NCI-H2107 (cell line): ENCODE results near the gene PGBD5.

Source experiments
- DNase-seq: peaks from one replicate; lab custom pipeline; 2025; lab: John Stamatoyannopoulos, UW

Gene PGBD5

GRCh38 chr1:230348386-230349019 lies 77.6 kb downstream of the PGBD5 start:
- DNase-seq: no peak

DNA sequence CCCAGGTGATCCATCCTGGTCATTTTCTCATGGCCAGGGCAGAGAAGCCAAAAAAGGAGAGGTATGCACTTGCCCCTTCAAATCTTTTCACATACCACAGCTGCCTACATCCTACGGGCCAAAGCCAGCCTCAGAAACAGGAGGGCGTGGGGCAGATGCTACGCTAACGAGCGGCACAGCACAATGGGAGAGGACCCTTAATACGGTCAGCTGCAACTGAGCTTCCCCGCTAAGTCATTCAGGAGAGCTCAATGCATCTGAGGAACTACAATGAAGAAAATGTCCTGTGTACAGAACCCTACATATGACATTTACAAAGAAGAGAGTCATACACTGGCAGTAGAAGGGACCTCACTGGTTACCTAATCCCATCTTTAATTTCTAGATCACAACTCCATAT lies 78.2 kb downstream of the PGBD5 start:
- no peak for DNase-seq

DNA sequence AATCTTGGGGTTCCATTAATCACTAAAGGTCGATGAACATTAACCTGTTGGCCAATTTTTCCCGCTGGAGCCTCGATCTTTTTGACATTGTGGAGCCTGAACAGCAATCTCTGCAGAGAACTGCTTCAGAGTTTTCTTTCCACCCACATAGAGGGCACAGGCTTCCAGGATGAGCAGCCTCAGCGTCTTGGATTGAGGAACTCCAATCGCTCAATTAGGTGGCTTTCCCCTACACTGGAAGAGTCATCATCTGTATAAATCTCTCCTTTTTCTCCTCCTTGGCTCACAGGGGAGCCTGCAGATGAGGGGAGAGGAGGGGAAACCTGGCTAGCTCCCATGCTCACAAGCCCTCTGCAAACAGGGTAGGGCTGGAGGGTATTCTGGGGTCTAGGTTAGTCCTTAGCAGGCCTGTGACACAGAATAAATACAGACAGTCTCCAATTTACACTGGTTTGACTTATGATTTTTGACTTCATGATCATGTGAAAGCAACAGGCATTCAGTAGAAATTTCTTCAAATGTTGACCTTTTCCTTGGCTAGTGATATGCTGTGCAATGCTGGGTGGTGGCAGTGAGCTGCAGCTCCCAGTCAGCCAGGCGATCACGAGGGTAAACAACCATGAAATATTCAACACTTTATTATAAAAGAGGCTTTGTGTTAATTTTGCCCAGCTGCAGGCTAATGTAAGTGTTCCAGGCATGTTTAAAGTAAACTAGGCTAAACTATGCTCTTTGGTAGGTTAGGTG lies 80.8 kb downstream of the PGBD5 start:
- no peak for DNase-seq

DNA sequence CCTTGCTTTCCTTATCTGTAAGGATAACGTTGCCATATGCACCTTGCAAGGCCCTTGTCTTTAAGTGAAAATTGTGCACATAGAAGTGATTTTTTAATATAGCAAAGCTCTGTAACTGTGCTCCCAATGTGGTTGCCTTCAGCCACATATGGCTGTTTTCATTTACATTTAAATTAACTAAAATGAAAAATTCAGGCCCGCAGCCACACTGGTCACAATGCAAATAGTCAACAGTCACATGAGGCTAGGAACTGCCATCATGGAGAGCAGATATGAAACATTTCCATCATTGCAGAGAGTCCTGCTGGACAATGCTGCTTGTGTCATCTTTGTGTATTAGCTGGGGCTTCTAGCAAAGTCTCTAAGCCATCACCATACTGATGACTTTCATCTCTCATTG lies 83.4 kb downstream of the PGBD5 start:
- DNase-seq: no peak

GRCh38 chr1:230342019-230342418 lies 84.1 kb downstream of the PGBD5 start:
- DNase-seq: no peak

- DNase-seq: no peak
Measured at GRCh38 chr1:230341162-230341546, 85.0 kb downstream of the PGBD5 start.

DNA sequence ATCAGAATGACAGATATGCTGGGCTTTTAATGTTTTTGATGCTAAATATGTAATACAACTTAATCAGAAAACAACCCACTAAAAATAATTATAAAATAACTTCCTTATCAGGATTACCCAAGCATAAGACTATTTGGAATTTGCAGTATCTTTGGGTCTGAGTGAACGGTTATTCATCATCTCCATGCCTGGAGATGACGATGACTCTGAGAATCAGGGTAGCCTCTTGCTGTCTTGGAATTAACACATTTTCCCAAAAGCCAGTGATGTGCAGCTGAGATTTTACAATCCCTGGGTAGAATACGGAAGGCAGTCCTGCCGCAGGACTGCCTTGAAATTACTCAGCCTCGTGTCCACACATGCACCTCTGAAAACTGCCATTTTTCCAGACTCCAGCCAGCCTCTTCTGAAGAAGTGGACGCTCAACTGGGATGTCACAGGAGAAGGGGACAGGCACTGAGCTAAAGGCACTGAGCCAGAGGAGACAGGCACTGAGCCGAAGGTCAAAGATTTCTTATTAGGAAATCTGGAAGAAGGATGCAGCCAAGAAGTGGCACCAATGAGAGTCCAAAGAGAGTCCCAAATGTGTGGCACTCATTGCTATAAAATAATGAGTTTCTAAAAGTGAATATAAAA lies 85.5 kb downstream of the PGBD5 start:
- no peak for DNase-seq

- DNase-seq: no peak
Measured at GRCh38 chr1:230339033-230339432, 87.1 kb downstream of the PGBD5 start.

DNA sequence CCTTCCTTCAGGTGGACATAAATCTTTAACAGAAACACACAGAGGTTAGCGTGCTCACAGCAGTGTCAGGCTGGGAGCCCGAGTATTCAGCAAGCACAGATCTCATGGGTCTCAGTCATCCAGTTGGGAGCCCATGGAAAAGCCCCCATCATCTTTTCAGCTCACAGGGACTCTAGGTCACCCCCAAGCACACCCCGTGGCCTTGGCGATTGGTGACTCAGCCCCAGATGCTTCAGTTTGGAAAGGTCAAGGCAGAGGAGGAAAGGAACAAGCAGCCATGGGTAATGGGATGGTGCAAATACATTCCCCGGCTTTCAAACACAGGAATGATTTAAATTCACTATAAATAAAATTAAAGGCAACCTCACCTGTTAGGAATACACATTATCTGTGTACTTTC lies 88.9 kb downstream of the PGBD5 start:
- no peak for DNase-seq

DNA sequence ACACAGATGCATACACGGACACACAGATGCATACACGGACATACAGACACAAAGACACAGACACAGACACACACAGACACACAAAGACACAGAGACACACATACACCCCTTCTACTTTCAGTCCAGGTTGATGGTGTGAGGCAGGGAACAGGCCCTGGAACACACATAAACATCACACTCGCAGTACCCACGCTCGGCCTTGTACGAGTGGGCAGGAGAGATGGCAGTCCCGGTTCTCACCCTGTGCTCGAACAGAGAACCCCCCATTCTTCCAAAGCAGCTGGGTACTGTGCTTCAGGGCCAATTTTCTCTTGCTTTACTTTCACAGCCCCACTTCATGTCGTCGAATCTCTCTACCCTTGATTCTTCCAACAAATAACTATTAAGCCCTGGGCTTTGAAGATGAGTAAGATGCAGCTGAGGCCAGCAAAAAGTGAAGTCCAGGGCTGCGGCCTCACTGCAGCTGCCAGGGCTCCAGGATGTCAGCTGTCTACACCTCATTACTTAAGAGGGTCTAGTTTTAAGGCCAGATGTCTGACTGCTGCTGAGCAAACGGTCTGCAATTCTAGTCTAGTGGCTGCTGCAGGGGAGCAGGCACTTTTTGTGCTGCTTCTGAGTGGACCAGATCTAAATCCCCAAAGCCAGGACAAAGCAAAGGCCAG lies 90.1 kb downstream of the PGBD5 start:
- DNase-seq: no peak

DNA sequence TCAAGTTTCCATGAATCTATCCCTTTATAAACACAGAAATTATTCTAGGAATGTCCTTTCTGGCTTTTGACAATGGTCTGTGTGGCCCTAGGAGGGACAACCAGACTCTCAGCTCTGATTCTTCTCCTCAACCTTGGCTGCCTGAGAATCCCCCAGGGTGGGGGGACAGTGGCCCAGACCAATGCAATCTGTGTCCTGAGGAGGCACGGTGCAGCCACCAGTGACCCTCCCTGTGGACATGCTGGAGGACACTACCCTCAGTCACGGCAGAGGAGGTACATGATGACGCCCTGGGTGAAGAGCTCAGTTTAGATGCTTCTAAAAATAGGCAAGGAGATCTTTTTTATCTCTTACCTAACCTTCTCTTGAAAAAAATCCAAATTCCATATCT lies 91.7 kb downstream of the PGBD5 start:
- DNase-seq: no peak

GRCh38 chr1:230333590-230334446 lies 92.3 kb downstream of the PGBD5 start:
- no peak for DNase-seq

GRCh38 chr1:230332575-230333066 lies 93.5 kb downstream of the PGBD5 start:
- no peak for DNase-seq

DNA sequence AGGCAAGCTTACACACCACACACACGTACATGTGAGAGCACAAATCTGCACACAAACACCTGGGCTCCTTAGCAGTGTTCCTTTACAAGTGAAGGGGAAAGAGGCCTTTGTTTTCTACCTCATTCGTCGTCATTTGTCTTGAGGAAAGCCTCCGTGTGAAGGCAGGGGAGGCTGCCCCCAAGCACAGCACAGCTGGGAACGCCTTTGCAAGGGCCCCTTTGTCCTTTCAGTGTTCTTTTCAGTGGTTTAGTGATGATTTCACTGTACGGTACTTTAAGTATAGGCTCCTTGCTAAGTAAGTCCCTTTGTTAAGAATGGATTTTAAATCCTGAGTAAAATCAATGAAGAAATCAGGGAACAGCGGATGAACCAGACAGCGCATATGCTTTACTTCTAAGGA lies 94.1 kb downstream of the PGBD5 start:
- DNase-seq: no peak

DNA sequence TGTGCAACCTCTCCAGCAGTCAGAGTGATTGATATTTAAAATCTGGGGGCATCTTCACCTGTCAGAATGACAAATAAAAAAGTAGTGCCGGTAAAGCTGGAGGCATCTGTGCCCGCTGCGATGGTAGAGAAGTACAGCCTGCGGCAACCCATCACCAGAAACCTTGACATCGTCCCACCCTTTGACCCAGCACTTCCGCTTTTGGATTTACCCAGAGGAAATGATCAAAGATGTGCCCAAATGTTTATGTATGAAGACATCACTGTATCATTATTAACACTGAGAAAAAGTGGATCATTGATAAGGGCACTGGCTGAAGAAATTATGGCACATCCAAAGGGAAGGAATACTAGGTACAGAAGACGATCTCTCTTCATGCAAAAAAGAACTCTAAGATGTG lies 96.0 kb downstream of the PGBD5 start:
- no peak for DNase-seq

DNA sequence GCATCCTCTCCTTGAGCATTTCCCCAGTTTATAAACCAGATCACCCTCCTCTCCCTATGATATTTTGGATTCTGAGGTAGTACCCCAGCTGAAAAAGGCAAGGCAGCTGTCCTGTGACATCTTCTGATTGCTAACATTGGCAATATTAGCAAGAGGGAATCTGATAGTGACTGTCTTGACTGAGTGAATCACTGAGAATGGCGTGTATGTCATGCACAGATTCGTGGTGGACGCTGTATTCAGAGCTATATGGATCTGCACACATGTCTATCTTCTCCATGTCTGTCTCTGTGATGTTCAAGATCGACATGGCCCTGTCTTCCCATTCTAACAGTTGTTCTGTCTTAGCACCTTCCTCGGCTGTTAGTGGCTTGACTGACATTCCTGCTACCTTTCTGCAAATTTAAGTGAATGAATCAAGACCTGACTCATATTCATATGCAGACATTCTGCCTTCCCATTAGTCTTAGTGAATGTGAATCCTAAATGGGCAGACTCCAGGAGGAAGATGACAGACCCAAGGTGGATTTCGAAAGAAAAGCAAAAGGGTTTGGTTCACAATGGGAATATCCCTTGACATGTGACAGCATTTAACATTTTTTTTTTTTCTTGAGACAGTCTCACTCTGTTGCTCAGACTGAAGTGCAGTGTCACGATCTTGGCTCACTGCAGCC lies 97.7 kb downstream of the PGBD5 start:
- DNase-seq: no peak

GRCh38 chr1:230327892-230328284 lies 98.2 kb downstream of the PGBD5 start:
- no peak for DNase-seq

- DNase-seq: no peak
Measured at GRCh38 chr1:230326971-230327891, 98.9 kb downstream of the PGBD5 start.

DNA sequence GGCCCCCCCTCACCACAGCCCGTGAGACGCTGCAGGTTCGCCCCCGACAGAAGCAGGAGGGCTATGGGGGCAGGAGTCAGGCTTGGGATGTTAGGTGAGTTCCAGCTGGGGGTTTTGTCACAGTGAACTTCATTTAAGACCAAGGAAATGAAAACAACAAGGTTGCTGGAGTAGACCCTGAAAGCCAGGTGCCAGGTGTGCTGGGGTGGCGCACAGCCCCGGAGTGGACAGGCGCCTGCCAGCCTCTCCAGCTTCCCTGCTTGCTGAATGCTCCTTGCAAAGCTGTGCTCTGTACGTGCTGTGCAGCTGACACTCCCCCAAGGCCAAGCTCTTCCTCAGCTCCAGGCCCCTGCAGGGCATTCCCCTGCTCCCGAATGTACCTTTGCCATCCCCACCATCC lies 102.4 kb downstream of the PGBD5 start:
- no peak for DNase-seq

DNA sequence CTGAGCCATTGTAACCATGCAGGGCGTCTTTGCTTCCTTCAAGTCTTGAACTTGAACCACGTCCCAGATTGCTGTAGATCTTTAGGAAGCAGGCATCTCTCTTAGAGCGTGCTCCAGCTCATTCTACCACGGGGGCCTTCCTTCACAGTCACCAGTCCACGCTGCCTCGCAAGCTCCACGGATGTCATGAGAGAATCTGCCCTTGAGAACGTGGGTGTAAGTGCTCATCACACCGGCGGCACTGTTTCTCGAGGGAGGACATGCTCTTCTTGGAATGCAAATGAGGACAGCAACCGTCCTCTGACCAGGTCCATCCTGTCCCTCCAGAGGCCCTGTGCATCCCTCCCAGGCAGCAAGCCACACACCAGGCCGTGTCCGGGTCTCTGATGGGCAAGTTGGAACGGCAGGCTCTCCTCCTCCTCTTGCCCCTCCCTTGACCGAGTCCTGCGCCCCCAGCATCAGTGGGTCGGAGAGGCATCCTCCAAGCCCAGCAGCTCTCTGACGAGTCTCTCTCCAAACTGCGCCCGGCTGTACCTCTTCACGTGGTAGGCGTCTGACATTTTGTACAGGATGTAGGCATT lies 103.1 kb downstream of the PGBD5 start:
- no peak for DNase-seq
